Heart left ventricle (tissue), 13 donors: ENCODE measurements around the gene CLDN4.

Source experiments
- POLR2A ChIP-seq, 2 donors: fragments of 450-650 bp; IDR thresholded peaks; one replicate each; pipeline ENCODE4 v1.6.1; 2017; ENCODE audit warnings: antibody characterized with exemption in 2 of 2, mild to moderate bottlenecking in 2 of 2, moderate library complexity in 2 of 2
- TF ChIP-seq, protein P1 (sequence below), 12 donors: fragments of 200-600 bp; sonication (generic) in 4 of 12; IDR thresholded peaks; one replicate each; pipeline versions ENCODE4 v1.5.0 to v1.8.0; 2018 to 2022; ENCODE audit warnings: antibody characterized with exemption in 12 of 12, mild to moderate bottlenecking in 5 of 12
- donor health status: ischemic (EF 13 %, LVEDD 7.1; RV severe dilation, severe dysfunction).
- donor health status: DM: no; HTN: yes; CAD: no.
- donor health status: DM: no; HTN: no; CAD: no.
- donor health status: ischemic (EF 25% LVEDD 6.9; RV normal size, moderate dysfunction).
- donor health status: ischemic (EF 25% LVEDD 5.7; RV mildly dilated, moderate dysfunction).
- donor health status: ischemic (EF 35%, LVEDD 5.7; RV mildly dilated, moderate dysfunction).
- donor health status: nonischemic (EF 11% LVEDD 7.7; RV severe dilation, severe dysfunction).
- donor health status: DM: yes; HTN: yes; CAD: no.
- donor health status: PGD.
- donor health status: ischemic (EF 29% LVEDD 5.4; RV normal size, mild dysfunction).
- donor health status: nonischemic (EF 23%, LVEDD 6.1; RV moderate dilation, normal function).

DNA sequence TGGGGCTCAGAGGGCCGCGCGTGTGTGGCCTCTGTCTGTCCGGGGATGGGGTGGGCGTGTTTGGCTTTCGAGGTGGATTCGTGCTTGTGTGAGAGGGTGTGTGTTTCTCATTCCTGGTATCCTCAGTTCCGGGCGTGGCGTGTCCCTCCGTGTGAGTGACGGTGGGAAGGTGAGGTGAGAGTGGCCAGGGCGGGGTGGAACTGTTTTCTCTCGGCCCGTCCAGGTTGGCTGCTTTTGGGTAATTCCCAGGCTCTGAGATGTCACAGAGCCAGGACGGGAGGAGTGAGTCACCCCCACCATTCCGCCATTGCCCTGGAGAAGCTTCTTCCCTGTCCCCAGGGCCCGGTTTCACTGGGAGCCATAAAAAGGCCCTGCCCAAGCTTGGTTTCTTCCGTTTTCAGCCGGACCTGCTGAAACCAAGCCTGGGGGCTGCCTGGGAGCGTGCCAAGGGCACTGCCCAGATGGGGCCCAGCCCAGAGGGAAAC lies 21.3 kb upstream of the CLDN4 start:
- TF ChIP-seq, protein P1, sequence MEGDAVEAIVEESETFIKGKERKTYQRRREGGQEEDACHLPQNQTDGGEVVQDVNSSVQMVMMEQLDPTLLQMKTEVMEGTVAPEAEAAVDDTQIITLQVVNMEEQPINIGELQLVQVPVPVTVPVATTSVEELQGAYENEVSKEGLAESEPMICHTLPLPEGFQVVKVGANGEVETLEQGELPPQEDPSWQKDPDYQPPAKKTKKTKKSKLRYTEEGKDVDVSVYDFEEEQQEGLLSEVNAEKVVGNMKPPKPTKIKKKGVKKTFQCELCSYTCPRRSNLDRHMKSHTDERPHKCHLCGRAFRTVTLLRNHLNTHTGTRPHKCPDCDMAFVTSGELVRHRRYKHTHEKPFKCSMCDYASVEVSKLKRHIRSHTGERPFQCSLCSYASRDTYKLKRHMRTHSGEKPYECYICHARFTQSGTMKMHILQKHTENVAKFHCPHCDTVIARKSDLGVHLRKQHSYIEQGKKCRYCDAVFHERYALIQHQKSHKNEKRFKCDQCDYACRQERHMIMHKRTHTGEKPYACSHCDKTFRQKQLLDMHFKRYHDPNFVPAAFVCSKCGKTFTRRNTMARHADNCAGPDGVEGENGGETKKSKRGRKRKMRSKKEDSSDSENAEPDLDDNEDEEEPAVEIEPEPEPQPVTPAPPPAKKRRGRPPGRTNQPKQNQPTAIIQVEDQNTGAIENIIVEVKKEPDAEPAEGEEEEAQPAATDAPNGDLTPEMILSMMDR (IDR thresholded peaks at IDR 0.05): no peak
- no peak for TF ChIP-seq POLR2A (IDR thresholded peaks at IDR 0.05)
